Trophoblast cell (in vitro differentiated cells and primary cell): Measurements from ENCODE around the gene BCL3.

Source experiments
- DNase-seq, 2 donors: peaks; one replicate each; pipeline ENCODE4 v3.0.0-alpha.2; 2016
- H2AFZ ChIP-seq: 2 replicates; pipeline ENCODE4 v1.6.1; 2013; ENCODE audit warnings: low read length, moderate library complexity, mild to moderate bottlenecking; ENCODE audit not compliant: insufficient read depth, poor library complexity
- H2AK5ac ChIP-seq: 2 replicates; pipeline ENCODE4 v1.6.1; 2013; ENCODE audit warnings: mild to moderate bottlenecking, low read length
- H2BK120ac ChIP-seq: 2 replicates; pipeline ENCODE4 v1.6.1; 2013; ENCODE audit warnings: low read length, mild to moderate bottlenecking, moderate library complexity; ENCODE audit not compliant: insufficient read depth, poor library complexity
- H2BK12ac ChIP-seq: 2 replicates; pipeline ENCODE4 v1.6.1; 2013; ENCODE audit warnings: mild to moderate bottlenecking, low read length, moderate library complexity
- H2BK5ac ChIP-seq: 2 replicates; pipeline ENCODE4 v1.6.1; 2013; ENCODE audit warnings: low read length, low read depth, moderate library complexity, mild to moderate bottlenecking; ENCODE audit not compliant: poor library complexity
- H3K14ac ChIP-seq: 2 replicates; pipeline ENCODE4 v1.6.1; 2013; ENCODE audit warnings: mild to moderate bottlenecking, low read length
- H3K18ac ChIP-seq: 2 replicates; pipeline ENCODE4 v1.6.1; 2013; ENCODE audit warnings: mild to moderate bottlenecking, low read length
- H3K23ac ChIP-seq: 2 replicates; pipeline ENCODE4 v1.6.1; 2013; ENCODE audit warnings: low read length
- H3K27ac ChIP-seq: 2 replicates; pipeline ENCODE4 v1.5.1; 2013; ENCODE audit warnings: low read depth, mild to moderate bottlenecking, inconsistent platforms, low read length, moderate library complexity
- H3K27me3 ChIP-seq: 2 replicates; pipeline ENCODE4 v1.6.1; 2013; ENCODE audit warnings: inconsistent platforms, mild to moderate bottlenecking, low read length, moderate library complexity; ENCODE audit not compliant: insufficient read depth
- H3K36me3 ChIP-seq, 2 experiments: 1 replicate in 1 of 2; 2 replicates in 1 of 2; pipeline ENCODE4 v1.6.1; 2013; ENCODE audit warnings: low read length in 2 of 2, mild to moderate bottlenecking in 2 of 2, moderate library complexity in 1 of 2; ENCODE audit not compliant: insufficient read depth in 2 of 2, control insufficient read depth in 1 of 2
- H3K4ac ChIP-seq: 2 replicates; pipeline ENCODE4 v1.6.1; 2013; ENCODE audit warnings: low read depth, mild to moderate bottlenecking, low read length, moderate library complexity
- H3K4me1 ChIP-seq, 2 experiments: 1 replicate in 1 of 2; 2 replicates in 1 of 2; pipeline ENCODE4 v1.6.1; 2013; ENCODE audit warnings: low read length in 2 of 2, mild to moderate bottlenecking in 2 of 2, moderate library complexity in 1 of 2; ENCODE audit not compliant: insufficient read depth in 2 of 2, control insufficient read depth in 1 of 2
- H3K4me2 ChIP-seq: 2 replicates; pipeline ENCODE4 v1.6.1; 2013; ENCODE audit warnings: inconsistent platforms, mild to moderate bottlenecking, low read length, moderate library complexity
- H3K4me3 ChIP-seq: 2 replicates; pipeline ENCODE4 v1.5.1; 2013; ENCODE audit warnings: mild to moderate bottlenecking, low read depth, low read length, inconsistent platforms
- H3K79me1 ChIP-seq: one replicate; pipeline ENCODE4 v1.6.1; 2013; ENCODE audit warnings: low read length
- H3K79me2 ChIP-seq: 2 replicates; pipeline ENCODE4 v1.6.1; 2013; ENCODE audit warnings: low read length, mild to moderate bottlenecking; ENCODE audit not compliant: control insufficient read depth, insufficient read depth, poor library complexity
- H3K9ac ChIP-seq: 2 replicates; pipeline ENCODE4 v1.6.1; 2013; ENCODE audit warnings: mild to moderate bottlenecking, low read length
- H3K9me3 ChIP-seq: 2 replicates; pipeline ENCODE4 v1.6.1; 2013; ENCODE audit warnings: low read depth, mild to moderate bottlenecking, control low read depth, inconsistent platforms, low read length; ENCODE audit not compliant: insufficient read depth
- H4K12ac ChIP-seq: 2 replicates; pipeline ENCODE4 v1.6.1; 2013; ENCODE audit warnings: low read depth, mild to moderate bottlenecking, low read length, moderate library complexity
- H4K8ac ChIP-seq: 2 replicates; pipeline ENCODE4 v1.6.1; 2013; ENCODE audit warnings: low read depth, mild to moderate bottlenecking, low read length, moderate library complexity
- H4K91ac ChIP-seq: one replicate; pipeline ENCODE4 v1.6.1; 2013; ENCODE audit warnings: low read depth, mild to moderate bottlenecking, low read length, moderate library complexity
- WGBS: extraction: QIAGEN DNeasy Blood & Tissue Kit; methylation state at CpG from one replicate; pipeline ENCODE4 v1.1.7; 2013; ENCODE audit warnings: missing lambda C conversion rate; ENCODE audit not compliant: insufficient read length, insufficient coverage; ENCODE audit errors: extremely low coverage; 5-methylcytosine and 5-hydroxymethylcytosine counted together

The BCL3 gene

GRCh38 chr19:44754750-44755080, 6.2 kb downstream of the BCL3 start:
- Histone ChIP-seq H3K4ac (no peak overlapping the region), H3K9me3 (peaks cover 5% of the 10 kb centered on the region), H3K4me1 (peaks cover 27 to 29% of the 10 kb centered on the region in 2 experiments), H4K91ac (no peak overlapping the region), H4K8ac (no peak overlapping the region), H3K79me2 (no peaks in the 10 kb centered on the region), H2AK5ac (no peak overlapping the region), H2BK12ac (no peak overlapping the region), H3K4me3 (no peak overlapping the region), H3K27me3 (peaks cover 26% of the 10 kb centered on the region), H3K14ac (no peak overlapping the region), H3K79me1 (peaks cover 6% of the 10 kb centered on the region), H2BK5ac (no peak overlapping the region), H2AFZ (peak overlapping the region; percentile 6), H2BK120ac (no peak overlapping the region), H3K27ac (no peak overlapping the region), H4K12ac (no peak overlapping the region), H3K36me3 (no peaks in the 10 kb centered on the region), H3K18ac (no peak overlapping the region), H3K9ac (no peak overlapping the region), H3K23ac (no peak overlapping the region), H3K4me2 (peak overlapping the region; percentile 66)
- no CpG with 5 or more reads among the region's 11 CpGs for WGBS
- DNase-seq: no peak

DNA sequence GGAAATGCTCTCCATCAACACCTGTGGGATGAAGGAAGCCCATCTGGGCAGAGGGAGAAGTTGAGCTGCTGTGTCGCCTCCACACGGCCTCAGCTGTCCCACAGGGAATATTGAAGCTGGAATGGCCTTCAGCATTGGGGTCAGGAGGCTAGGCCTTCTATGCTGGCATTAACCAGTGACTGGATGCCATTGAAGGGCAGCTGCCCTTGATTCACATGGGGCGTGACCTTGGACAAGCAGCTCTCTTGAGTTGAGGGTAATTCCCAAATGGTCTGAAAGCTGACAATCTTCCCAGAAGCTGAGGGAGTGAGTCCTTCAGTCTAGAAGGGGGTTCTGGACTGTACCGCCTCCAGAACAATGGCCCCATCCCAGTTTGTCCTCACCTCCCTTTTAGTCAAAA, 6.7 kb downstream of the BCL3 start:
- Histone ChIP-seq H3K14ac (no peak overlapping the region), H3K79me1 (peaks cover 6% of the 10 kb centered on the region), H2BK5ac (no peak overlapping the region), H3K9me3 (peaks cover 6% of the 10 kb centered on the region), H3K36me3 (no peaks in the 10 kb centered on the region), H3K27ac (no peak overlapping the region), H3K4ac (no peak overlapping the region), H3K4me2 (no peak overlapping the region), H3K27me3 (peaks cover 26% of the 10 kb centered on the region), H4K12ac (no peak overlapping the region), H3K18ac (no peak overlapping the region), H2AFZ (no peak overlapping the region), H4K91ac (no peak overlapping the region), H2BK120ac (no peak overlapping the region), H4K8ac (no peak overlapping the region), H3K79me2 (no peaks in the 10 kb centered on the region), H3K23ac (no peak overlapping the region), H3K4me3 (no peak overlapping the region), H2BK12ac (no peak overlapping the region), H2AK5ac (no peak overlapping the region), H3K9ac (no peak overlapping the region), H3K4me1 (peaks cover 27 to 29% of the 10 kb centered on the region in 2 experiments)
- WGBS: no CpG with 5 or more reads among the region's 4 CpGs
- DNase-seq: no peak

DNA sequence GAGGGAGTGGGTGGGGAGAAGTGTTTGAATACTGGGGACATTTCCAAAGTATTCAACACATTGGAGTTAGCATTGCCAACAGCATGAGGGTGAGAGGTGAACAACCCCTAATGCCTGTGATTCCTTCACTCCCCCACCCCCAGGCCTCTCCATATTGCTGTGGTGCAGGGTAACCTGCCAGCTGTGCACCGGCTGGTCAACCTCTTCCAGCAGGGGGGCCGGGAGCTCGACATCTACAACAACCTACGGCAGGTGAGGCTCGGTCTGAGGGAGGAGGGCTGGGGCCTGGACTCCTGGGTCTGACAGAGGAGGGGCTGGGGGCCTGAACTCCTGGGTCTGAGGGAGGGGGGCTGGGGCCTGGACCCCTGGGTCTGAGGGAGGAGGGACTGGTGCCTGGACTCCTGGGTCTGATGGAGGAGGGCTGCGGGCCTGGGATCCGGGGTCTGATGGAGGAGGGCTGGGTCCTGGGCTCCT, 7.6 kb downstream of the BCL3 start:
- Histone ChIP-seq H2BK12ac (no peak overlapping the region), H3K9me3 (peaks cover 7% of the 10 kb centered on the region), H3K27ac (no peak overlapping the region), H3K9ac (no peak overlapping the region), H3K14ac (no peak overlapping the region), H2AFZ (no peak overlapping the region), H3K4me3 (no peak overlapping the region), H3K4ac (no peak overlapping the region), H3K79me2 (no peaks in the 10 kb centered on the region), H4K8ac (no peak overlapping the region), H2AK5ac (no peak overlapping the region), H3K36me3 (no peaks in the 10 kb centered on the region), H4K91ac (no peak overlapping the region), H3K4me2 (no peak overlapping the region), H2BK120ac (no peak overlapping the region), H3K18ac (no peak overlapping the region), H3K23ac (no peak overlapping the region), H4K12ac (no peak overlapping the region), H2BK5ac (no peak overlapping the region), H3K4me1 (peaks cover 27 to 29% of the 10 kb centered on the region in 2 experiments), H3K79me1 (peaks cover 6% of the 10 kb centered on the region), H3K27me3 (peaks cover 26% of the 10 kb centered on the region)
- WGBS: no CpG with 5 or more reads among the region's 7 CpGs
- no peak for DNase-seq

GRCh38 chr19:44757057-44757734, 8.7 kb downstream of the BCL3 start:
- Histone ChIP-seq H3K79me2 (no peaks in the 10 kb centered on the region), H3K79me1 (peaks cover 6% of the 10 kb centered on the region), H2BK12ac (no peak overlapping the region), H3K4me1 (peaks cover 27 to 29% of the 10 kb centered on the region in 2 experiments), H2AFZ (peak overlapping the region; percentile 10), H3K4me3 (no peak overlapping the region), H3K4me2 (peak overlapping the region; percentile 59), H3K9me3 (peaks cover 7% of the 10 kb centered on the region), H2BK120ac (no peak overlapping the region), H3K14ac (no peak overlapping the region), H2BK5ac (no peak overlapping the region), H3K18ac (no peak overlapping the region), H2AK5ac (no peak overlapping the region), H3K27ac (no peak overlapping the region), H4K8ac (no peak overlapping the region), H3K9ac (no peak overlapping the region), H3K4ac (no peak overlapping the region), H3K23ac (no peak overlapping the region), H4K12ac (peak overlapping the region; percentile 35), H3K27me3 (peaks cover 26% of the 10 kb centered on the region), H4K91ac (no peak overlapping the region), H3K36me3 (no peaks in the 10 kb centered on the region)
- peak; percentile 77 to 84 for DNase-seq
- no CpG with 5 or more reads among the region's 53 CpGs for WGBS
